Astrocyte of the cerebellum (primary cell): ENCODE measurements around the gene ALOX5.

Experiments
- DNase-seq: peaks from one replicate; pipeline ENCODE4 v3.0.0-alpha.2; 2011; ENCODE audit warnings: low read depth
- H3K4me3 ChIP-seq: 2 replicates; pipeline ENCODE4 v1.5.1; 2011; ENCODE audit warnings: mild to moderate bottlenecking, low read depth, low read length, moderate library complexity
- in situ Hi-C: cut with HindIII; loops from 2 replicates; pipeline ENCODE4 v1.10.0; 2017; ENCODE audit warnings: low sequenced_read_pairs
- TF ChIP-seq, protein P1 (sequence below): IDR thresholded peaks from 2 replicates; pipeline ENCODE4 v1.5.1; 2012; ENCODE audit warnings: low read length, low read depth, moderate library complexity, mild to moderate bottlenecking; ENCODE audit errors: missing control alignments

Gene ALOX5

GRCh38 chr10:45421221-45422097, 47.4 kb downstream of the ALOX5 start:
- TF ChIP-seq, protein P1, sequence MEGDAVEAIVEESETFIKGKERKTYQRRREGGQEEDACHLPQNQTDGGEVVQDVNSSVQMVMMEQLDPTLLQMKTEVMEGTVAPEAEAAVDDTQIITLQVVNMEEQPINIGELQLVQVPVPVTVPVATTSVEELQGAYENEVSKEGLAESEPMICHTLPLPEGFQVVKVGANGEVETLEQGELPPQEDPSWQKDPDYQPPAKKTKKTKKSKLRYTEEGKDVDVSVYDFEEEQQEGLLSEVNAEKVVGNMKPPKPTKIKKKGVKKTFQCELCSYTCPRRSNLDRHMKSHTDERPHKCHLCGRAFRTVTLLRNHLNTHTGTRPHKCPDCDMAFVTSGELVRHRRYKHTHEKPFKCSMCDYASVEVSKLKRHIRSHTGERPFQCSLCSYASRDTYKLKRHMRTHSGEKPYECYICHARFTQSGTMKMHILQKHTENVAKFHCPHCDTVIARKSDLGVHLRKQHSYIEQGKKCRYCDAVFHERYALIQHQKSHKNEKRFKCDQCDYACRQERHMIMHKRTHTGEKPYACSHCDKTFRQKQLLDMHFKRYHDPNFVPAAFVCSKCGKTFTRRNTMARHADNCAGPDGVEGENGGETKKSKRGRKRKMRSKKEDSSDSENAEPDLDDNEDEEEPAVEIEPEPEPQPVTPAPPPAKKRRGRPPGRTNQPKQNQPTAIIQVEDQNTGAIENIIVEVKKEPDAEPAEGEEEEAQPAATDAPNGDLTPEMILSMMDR: no peak
- no peak for DNase-seq
- in situ Hi-C loops: no loop called here
- no peak overlapping the region for H3K4me3 ChIP-seq

- TF ChIP-seq, protein P1: no peak
- DNase-seq: no peak
- in situ Hi-C loops: no loop called here
- H3K4me3 ChIP-seq: no peak overlapping the region
Observed at GRCh38 chr10:45422207-45422865, 48.3 kb downstream of the ALOX5 start.

- no peak for DNase-seq
- in situ Hi-C loops: no loop called here
Observed at GRCh38 chr10:45422866-45423659, 49.0 kb downstream of the ALOX5 start.

DNA sequence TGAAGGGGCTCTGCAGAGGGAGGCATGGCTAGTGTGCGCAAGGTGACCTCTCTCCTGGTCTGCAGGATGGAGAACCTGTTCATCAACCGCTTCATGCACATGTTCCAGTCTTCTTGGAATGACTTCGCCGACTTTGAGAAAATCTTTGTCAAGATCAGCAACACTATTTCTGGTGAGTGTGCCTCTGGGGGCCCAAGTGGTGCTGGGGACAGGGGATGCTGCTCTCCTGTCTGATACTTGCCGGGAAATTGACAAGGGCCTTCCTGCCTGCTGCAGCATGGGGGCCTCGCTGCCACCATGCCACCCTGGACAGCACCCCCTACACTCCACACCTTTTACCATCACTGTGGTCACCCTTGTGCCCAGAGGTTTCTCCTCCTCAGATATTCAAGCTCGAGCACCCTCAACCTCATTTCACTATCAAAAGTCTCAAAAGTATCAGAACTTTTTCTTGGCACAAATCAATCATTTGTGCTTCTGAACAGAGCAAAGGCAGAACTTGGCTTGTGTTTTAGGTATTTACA, 50.0 kb downstream of the ALOX5 start:
- H3K4me3 ChIP-seq: no peak overlapping the region
- DNase-seq: no peak
- TF ChIP-seq, protein P1: no peak
- in situ Hi-C loops: no loop called here

More at GRCh38 chr10:45422866-45423659, 49.0 kb downstream of the ALOX5 start:
- no peak overlapping the region for H3K4me3 ChIP-seq
- TF ChIP-seq, protein P1: no peak

- no peak overlapping the region for H3K4me3 ChIP-seq
- in situ Hi-C loops: no loop called here
- DNase-seq: no peak
- TF ChIP-seq, protein P1: no peak
Observed at GRCh38 chr10:45424668-45425404, 50.8 kb downstream of the ALOX5 start.
